Caco-2 (cell line): Measurements from ENCODE around the gene FXYD5. TPM values are rescaled to one million over a fixed set of nuclear protein-coding genes. Genes with fewer than 3 reads are reported as not detected.

ENCODE experiments used
- BruUV-seq: library from RNA; stranded (reverse); fragments of 400-500 nt; replicated peaks from 2 replicates; lab custom pipeline; 2021; lab: Mats Ljungman, UMichigan
- CTCF ChIA-PET: fragments of 300-600 bp; sonication (Branson Sonifier 250); formaldehyde crosslinking; loops from one replicate; lab custom pipeline; 2022; ENCODE audit warnings: antibody characterized with exemption; lab: Charles Lee
- POLR2A ChIA-PET: fragments of 300-600 bp; sonication (Branson Sonifier 250); formaldehyde crosslinking; loops from one replicate; lab custom pipeline; 2022; ENCODE audit warnings: antibody characterized with exemption; lab: Charles Lee
- DNase-seq, 2 experiments: peaks; one replicate each; pipeline versions ENCODE4 v3.0.0 to v3.0.0-alpha.2; 2020 to 2022
- H3K27me3 ChIP-seq: replicated peaks from 2 replicates; pipeline ENCODE4 v1.6.0; 2011; ENCODE audit warnings: low read length; ENCODE audit not compliant: control insufficient read depth, insufficient read depth
- H3K36me3 ChIP-seq: 2 replicates; pipeline ENCODE4 v1.5.1; 2011; ENCODE audit warnings: low read length; ENCODE audit not compliant: control insufficient read depth, insufficient read depth
- H3K4me1 ChIP-seq: fragments of 250-450 bp; sonication (Bioruptor Pico); 2 replicates; pipeline ENCODE4 v1.5.1; 2020; ENCODE audit warnings: mild to moderate bottlenecking
- H3K4me3 ChIP-seq: 2 replicates; pipeline ENCODE4 v1.5.1; 2011; ENCODE audit warnings: low read depth, mild to moderate bottlenecking, control low read depth, low read length
- H3K9me3 ChIP-seq: fragments of 250-450 bp; sonication (Bioruptor Pico); 2 replicates; pipeline ENCODE4 v1.5.1; 2020; ENCODE audit warnings: mild to moderate bottlenecking, moderate library complexity
- H3K27ac Mint-ChIP-seq: one replicate; pipeline ENCODE4 v1.8.0; 2022; ENCODE audit warnings: mixed read lengths; ENCODE audit not compliant: unreplicated experiment
- H3K27me3 Mint-ChIP-seq: one replicate; pipeline ENCODE4 v1.8.0; 2022; ENCODE audit warnings: mixed read lengths; ENCODE audit not compliant: insufficient read depth, unreplicated experiment
- H3K36me3 Mint-ChIP-seq: one replicate; pipeline ENCODE4 v1.8.0; 2022; ENCODE audit warnings: mild to moderate bottlenecking, mixed read lengths; ENCODE audit not compliant: insufficient read depth, unreplicated experiment
- H3K4me1 Mint-ChIP-seq: one replicate; pipeline ENCODE4 v1.8.0; 2022; ENCODE audit warnings: low read depth, mixed read lengths; ENCODE audit not compliant: unreplicated experiment
- H3K4me3 Mint-ChIP-seq: one replicate; pipeline ENCODE4 v1.8.0; 2022; ENCODE audit warnings: mild to moderate bottlenecking, moderate library complexity, mixed read lengths; ENCODE audit not compliant: unreplicated experiment
- H3K9me3 Mint-ChIP-seq: one replicate; pipeline ENCODE4 v1.8.0; 2022; ENCODE audit warnings: mixed read lengths; ENCODE audit not compliant: unreplicated experiment
- CTCF ChIP-seq, 2 experiments: fragments of 200-600 bp in 1 of 2; IDR thresholded peaks; 1 replicate in 1 of 2; 2 replicates in 1 of 2; pipeline versions ENCODE4 v1.5.1 to v1.8.0; 2011 to 2022; ENCODE audit warnings: antibody characterized with exemption in 1 of 2, control low read depth in 1 of 2, inconsistent platforms in 1 of 2, low read depth in 1 of 2, low read length in 1 of 2, mild to moderate bottlenecking in 1 of 2, moderate library complexity in 1 of 2; ENCODE audit not compliant: insufficient read depth in 1 of 2, severe bottlenecking in 1 of 2, unreplicated experiment in 1 of 2
- intact Hi-C: fragments of 100-400 bp; cut with micrococcal nuclease; formaldehyde crosslinking; loops from one replicate; pipeline ENCODE4 v1.10.0; 2022; ENCODE audit not compliant: unreplicated experiment
- total RNA-seq: library from RNA; stranded (reverse); gene quantifications from 2 replicates; pipeline ENCODE4 v1.2.3, GENCODE V29; 2022

FXYD5 gene
- total RNA-seq, 1 experiment from 2014 or later: 20.4 TPM

DNA sequence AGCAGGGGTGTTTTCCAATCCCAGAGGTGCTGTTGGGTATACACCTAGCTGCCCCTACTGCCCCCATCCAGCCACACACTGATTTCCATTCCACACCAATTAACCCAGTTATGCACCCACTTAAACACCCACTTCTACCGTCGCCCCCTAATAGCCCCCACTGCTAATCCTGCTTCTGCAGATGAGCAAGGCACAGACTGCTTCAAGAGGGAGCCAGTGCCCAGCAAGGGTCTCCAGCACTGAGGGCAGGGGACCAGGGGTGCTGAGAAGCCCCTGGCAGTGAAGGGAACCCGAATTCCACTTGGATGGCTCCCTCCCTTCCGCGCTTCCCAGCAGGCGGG, 10.3 kb upstream of the FXYD5 start:
- H3K4me1 Mint-ChIP-seq: no peaks in the 10 kb centered on the region
- no peaks in the 10 kb centered on the region for H3K9me3 Mint-ChIP-seq
- ChIA-PET CTCF (interaction anchor here (0.7 kb wide), 1 partner anchor 88 kb away, joined by 3 read pairs; no protein-coding TSS in a partner anchor), POLR2A (interaction anchor here (0.6 kb wide), 1 partner anchor 123 kb away, joined by 4 read pairs; no protein-coding TSS in a partner anchor)
- no peaks in the 10 kb centered on the region; the same call in 1 of the 2 replicates for H3K27me3 ChIP-seq
- no peak overlapping the region for H3K4me3 ChIP-seq
- peaks cover 8% of the 10 kb centered on the region for H3K27me3 Mint-ChIP-seq
- 0 out of 2 replicates have a peak, but pooled peaks cover 11% of the 10 kb centered on the region for H3K4me1 ChIP-seq
- H3K36me3 ChIP-seq: no peaks in the 10 kb centered on the region
- TF ChIP-seq CTCF (IDR thresholded peaks at IDR 0.05; ENCODE audit: insufficient read depth in 1 of 2, low read depth in 1 of 2, low read length in 1 of 2, severe bottlenecking in 1 of 2, unreplicated experiment in 1 of 2): no peak
- no TSS peak for BruUV-seq
- intact Hi-C loops: no loop called here
- no peak for DNase-seq
- no peak overlapping the region for H3K4me3 Mint-ChIP-seq
- H3K36me3 Mint-ChIP-seq: no peaks in the 10 kb centered on the region
- H3K27ac Mint-ChIP-seq: no peak overlapping the region
- H3K9me3 ChIP-seq: no peaks in the 10 kb centered on the region; the same call in 1 of the 2 replicates

GRCh38 chr19:35144600-35145436, 9.7 kb upstream of the FXYD5 start:
- POLR2A ChIA-PET: no interaction called here
- no peaks in the 10 kb centered on the region; the same call in 1 of the 2 replicates for H3K27me3 ChIP-seq
- no peak overlapping the region for H3K4me3 Mint-ChIP-seq

More at GRCh38 chr19:35144600-35145436, 9.7 kb upstream of the FXYD5 start:
- CTCF ChIA-PET: interaction anchor here (0.7 kb wide), 1 partner anchor 412 kb away, joined by 3 read pairs; no protein-coding TSS in a partner anchor
- Mint-ChIP-seq H3K36me3 (no peaks in the 10 kb centered on the region), H3K27ac (no peak overlapping the region), H3K27me3 (peaks cover 8% of the 10 kb centered on the region), H3K9me3 (no peaks in the 10 kb centered on the region), H3K4me1 (no peaks in the 10 kb centered on the region)
- intact Hi-C loops: no loop called here
- no TSS peak for BruUV-seq
- Histone ChIP-seq H3K36me3 (no peaks in the 10 kb centered on the region), H3K4me3 (no peak overlapping the region), H3K9me3 (no peaks in the 10 kb centered on the region; the same call in 1 of the 2 replicates), H3K4me1 (0 out of 2 replicates have a peak, but pooled peaks cover 11% of the 10 kb centered on the region)
- DNase-seq: peak; percentile 82 to 93
- no peak for TF ChIP-seq CTCF (IDR thresholded peaks at IDR 0.05; ENCODE audit: insufficient read depth in 1 of 2, low read depth in 1 of 2, low read length in 1 of 2, severe bottlenecking in 1 of 2, unreplicated experiment in 1 of 2)
